Tibial nerve (tissue), 4 donors: ENCODE data around the gene TMEM120A. TPM values are rescaled to one million over a fixed set of nuclear protein-coding genes. Genes with fewer than 3 reads are reported as not detected.

Experiments
- DNase-seq, 2 donors: peaks; one replicate each; pipeline ENCODE4 v3.0.0-alpha.2; 2019; ENCODE audit warnings: low spot score in 2 of 2
- H3K27ac ChIP-seq, 4 donors: fragments of 200-600 bp; sonication (generic) in 3 of 4; one replicate each; pipeline ENCODE4 v1.5.1; 2017 to 2019; ENCODE audit warnings: mild to moderate bottlenecking in 1 of 4
- H3K27me3 ChIP-seq, 2 donors: fragments of 200-600 bp; sonication (generic) in 1 of 2; one replicate each; pipeline versions ENCODE4 v1.5.1 to v1.6.0; 2017 to 2019
- H3K36me3 ChIP-seq, 3 donors: fragments of 200-600 bp; sonication (generic); one replicate each; pipeline ENCODE4 v1.5.1; 2018 to 2019
- H3K4me1 ChIP-seq, 4 donors: fragments of 200-600 bp; sonication (generic) in 3 of 4; one replicate each; pipeline ENCODE4 v1.5.1; 2017 to 2019
- H3K4me3 ChIP-seq, 4 donors: fragments of 200-600 bp; sonication (generic) in 3 of 4; one replicate each; pipeline ENCODE4 v1.5.1; 2017 to 2019; ENCODE audit warnings: mild to moderate bottlenecking in 1 of 4, moderate library complexity in 1 of 4
- H3K9me3 ChIP-seq, 4 donors: fragments of 200-600 bp; sonication (generic) in 3 of 4; one replicate each; pipeline ENCODE4 v1.5.1; 2017 to 2019
- EP300 ChIP-seq, 2 donors: sonication (generic); formaldehyde crosslinking; IDR thresholded peaks; one replicate each; pipeline ENCODE4 v1.6.1; 2017; ENCODE audit warnings: antibody characterized with exemption in 2 of 2, mild to moderate bottlenecking in 1 of 2
- POLR2A ChIP-seq, 2 donors: fragments of 450-650 bp; IDR thresholded peaks; one replicate each; pipeline ENCODE4 v1.6.1; 2017; ENCODE audit warnings: antibody characterized with exemption in 2 of 2, mild to moderate bottlenecking in 2 of 2, moderate library complexity in 2 of 2
- WGBS, 2 donors: methylation state at CpG; one replicate each; pipeline ENCODE4 v1.1.5; 2018; 5-methylcytosine and 5-hydroxymethylcytosine counted together
- total RNA-seq, 4 donors: library from RNA; depleted of rRNA; stranded (reverse); fragments of >200 nt; gene quantifications; one replicate each; pipeline ENCODE4 v1.1.0, GENCODE V29; 2016
- TF ChIP-seq, protein P1 (sequence below), 5 experiments: fragments of 200-600 bp in 3 of 5; fragments of 450-650 bp in 2 of 5; sonication (generic) in 3 of 5; IDR thresholded peaks; one replicate each; pipeline ENCODE4 v1.5.1; 2016 to 2019; ENCODE audit warnings: antibody characterized with exemption in 5 of 5, mild to moderate bottlenecking in 3 of 5, moderate library complexity in 2 of 5

TMEM120A gene
- total RNA-seq, 4 donors from 2014 or later: 38.7 to 108 (median 53.2) TPM

DNA sequence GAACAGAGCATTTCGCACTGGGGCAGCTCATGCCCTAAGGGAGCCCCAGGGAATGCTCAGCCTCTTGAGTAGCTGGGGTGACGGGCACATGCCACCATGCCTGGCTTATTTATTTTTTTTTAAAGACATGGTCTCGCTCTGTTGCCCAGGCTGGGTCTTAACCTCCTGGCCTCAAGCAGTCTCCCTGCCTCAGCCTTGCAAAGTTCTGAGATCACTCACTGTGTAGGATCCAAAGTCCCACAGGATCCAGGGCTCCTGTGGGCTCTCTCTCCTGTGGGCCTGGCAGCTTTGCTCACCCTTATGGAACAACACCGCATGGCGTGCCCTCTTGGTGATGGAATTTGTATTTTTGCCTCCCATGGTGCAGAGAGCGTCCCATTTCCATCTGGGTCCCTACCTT lies 34.0 kb downstream of the TMEM120A start:
- Histone ChIP-seq H3K9me3 (no peaks in the 10 kb centered on the region), H3K4me1 (peaks cover 3 to 33% (median 16%) of the 10 kb centered on the region in 4 donors), H3K4me3 (no peak overlapping the region), H3K27ac (no peak overlapping the region), H3K36me3 (peaks cover 3 to 53% (median 5%) of the 10 kb centered on the region in 3 donors), H3K27me3 (no peaks in the 10 kb centered on the region)
- 99 to 100% methylated on average over 6 of the region's 6 CpGs for WGBS, 2 donors
- TF ChIP-seq POLR2A (IDR thresholded peaks at IDR 0.05) (no peak), EP300 (IDR thresholded peaks at IDR 0.05) (no peak)
- TF ChIP-seq, protein P1, sequence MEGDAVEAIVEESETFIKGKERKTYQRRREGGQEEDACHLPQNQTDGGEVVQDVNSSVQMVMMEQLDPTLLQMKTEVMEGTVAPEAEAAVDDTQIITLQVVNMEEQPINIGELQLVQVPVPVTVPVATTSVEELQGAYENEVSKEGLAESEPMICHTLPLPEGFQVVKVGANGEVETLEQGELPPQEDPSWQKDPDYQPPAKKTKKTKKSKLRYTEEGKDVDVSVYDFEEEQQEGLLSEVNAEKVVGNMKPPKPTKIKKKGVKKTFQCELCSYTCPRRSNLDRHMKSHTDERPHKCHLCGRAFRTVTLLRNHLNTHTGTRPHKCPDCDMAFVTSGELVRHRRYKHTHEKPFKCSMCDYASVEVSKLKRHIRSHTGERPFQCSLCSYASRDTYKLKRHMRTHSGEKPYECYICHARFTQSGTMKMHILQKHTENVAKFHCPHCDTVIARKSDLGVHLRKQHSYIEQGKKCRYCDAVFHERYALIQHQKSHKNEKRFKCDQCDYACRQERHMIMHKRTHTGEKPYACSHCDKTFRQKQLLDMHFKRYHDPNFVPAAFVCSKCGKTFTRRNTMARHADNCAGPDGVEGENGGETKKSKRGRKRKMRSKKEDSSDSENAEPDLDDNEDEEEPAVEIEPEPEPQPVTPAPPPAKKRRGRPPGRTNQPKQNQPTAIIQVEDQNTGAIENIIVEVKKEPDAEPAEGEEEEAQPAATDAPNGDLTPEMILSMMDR (IDR thresholded peaks at IDR 0.05): no peak
- no peak for DNase-seq

DNA sequence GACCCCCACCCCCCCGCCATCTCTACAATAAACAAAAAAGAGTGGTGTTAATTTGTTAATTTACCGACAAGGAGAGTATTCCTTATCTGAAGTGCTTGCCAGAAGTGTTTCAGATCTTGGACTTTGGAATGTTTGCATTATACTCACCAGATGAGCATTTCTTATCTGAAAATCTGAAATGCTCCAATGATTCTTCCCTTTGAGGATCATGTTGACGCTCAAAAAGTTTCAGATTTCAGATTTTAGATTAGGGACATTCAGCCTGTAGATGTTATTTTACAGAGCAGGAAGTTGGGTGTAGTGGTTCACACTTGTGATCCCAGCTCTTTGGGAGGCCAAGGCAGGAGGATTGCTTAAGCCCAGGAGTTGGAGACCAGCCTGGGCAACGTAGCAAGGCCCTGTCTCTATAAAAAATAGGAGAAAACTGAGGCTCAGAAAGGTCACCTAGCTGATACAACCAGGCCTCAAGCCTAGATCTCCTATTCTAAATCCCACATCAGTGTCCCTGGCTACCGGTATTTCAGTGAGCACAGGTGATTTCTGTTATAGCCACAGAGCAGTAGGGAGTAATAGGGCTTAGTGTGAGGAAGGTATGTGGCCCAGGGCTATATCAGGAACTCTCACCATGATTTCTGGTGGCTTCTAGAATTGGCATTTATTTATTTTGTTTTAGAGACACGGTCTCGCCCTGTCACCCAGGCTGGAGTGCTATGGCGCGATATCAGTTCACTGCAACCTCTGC lies 35.4 kb downstream of the TMEM120A start:
- Histone ChIP-seq H3K9me3 (no peaks in the 10 kb centered on the region), H3K27me3 (no peaks in the 10 kb centered on the region), H3K27ac (no peak overlapping the region), H3K4me3 (no peak overlapping the region), H3K36me3 (peaks cover 3 to 59% (median 6%) of the 10 kb centered on the region in 3 donors), H3K4me1 (peaks cover 3 to 27% (median 13%) of the 10 kb centered on the region in 4 donors)
- 92% methylated on average over 9 of the region's 9 CpGs for WGBS, 2 donors
- DNase-seq: no peak
- no peak for TF ChIP-seq EP300 (IDR thresholded peaks at IDR 0.05)
- no peak for TF ChIP-seq POLR2A (IDR thresholded peaks at IDR 0.05)
- TF ChIP-seq, protein P1 (IDR thresholded peaks at IDR 0.05): no peak

DNA sequence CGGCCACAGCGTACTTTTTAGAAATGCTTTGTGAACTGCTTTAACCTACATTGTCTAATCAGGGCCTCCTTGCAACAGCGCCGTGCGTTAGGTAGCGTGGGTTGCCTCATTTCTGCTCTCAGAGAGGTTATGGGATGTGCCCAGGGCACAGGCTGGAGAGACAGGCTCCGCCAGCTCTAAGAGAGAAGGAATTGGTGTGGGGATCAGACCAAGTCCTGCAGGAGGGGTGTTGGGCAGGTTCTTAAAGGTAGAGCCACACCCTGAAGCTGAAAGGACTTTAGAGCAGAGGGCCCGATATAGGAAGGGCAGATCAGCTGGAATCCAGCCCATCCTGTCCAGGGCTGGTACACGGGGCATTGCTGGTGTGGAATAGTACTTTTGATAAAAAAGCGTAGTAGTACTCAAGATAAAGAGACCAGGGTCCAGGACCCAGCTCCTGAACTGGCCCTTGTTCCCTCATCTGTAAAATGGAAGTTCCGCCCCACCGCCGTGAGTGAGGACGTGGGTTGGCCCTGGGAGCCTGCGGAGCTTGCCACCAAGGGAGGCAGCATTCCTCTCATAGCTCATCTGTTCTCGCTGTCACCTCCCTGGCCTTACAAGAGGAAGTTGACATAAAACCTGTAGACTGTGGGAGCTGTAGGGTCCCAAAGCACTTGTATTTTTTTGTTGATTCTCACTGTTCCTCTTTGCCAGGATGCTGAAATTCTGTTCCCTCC lies 37.2 kb downstream of the TMEM120A start:
- H3K4me1 ChIP-seq: peaks cover under 1 to 9% (median 3%) of the 10 kb centered on the region in 4 donors
- H3K27me3 ChIP-seq: no peaks in the 10 kb centered on the region
- WGBS, 2 donors: 83 to 88% methylated on average over 16 of the region's 16 CpGs
- no peak overlapping the region for H3K27ac ChIP-seq
- DNase-seq: no peak
- peaks cover 3 to 66% (median 6%) of the 10 kb centered on the region in 3 donors for H3K36me3 ChIP-seq
- no peak overlapping the region for H3K4me3 ChIP-seq
- TF ChIP-seq POLR2A (IDR thresholded peaks at IDR 0.05) (no peak), EP300 (IDR thresholded peaks at IDR 0.05) (no peak)
- TF ChIP-seq, protein P1 (IDR thresholded peaks at IDR 0.05): no peak
- H3K9me3 ChIP-seq: no peaks in the 10 kb centered on the region

DNA sequence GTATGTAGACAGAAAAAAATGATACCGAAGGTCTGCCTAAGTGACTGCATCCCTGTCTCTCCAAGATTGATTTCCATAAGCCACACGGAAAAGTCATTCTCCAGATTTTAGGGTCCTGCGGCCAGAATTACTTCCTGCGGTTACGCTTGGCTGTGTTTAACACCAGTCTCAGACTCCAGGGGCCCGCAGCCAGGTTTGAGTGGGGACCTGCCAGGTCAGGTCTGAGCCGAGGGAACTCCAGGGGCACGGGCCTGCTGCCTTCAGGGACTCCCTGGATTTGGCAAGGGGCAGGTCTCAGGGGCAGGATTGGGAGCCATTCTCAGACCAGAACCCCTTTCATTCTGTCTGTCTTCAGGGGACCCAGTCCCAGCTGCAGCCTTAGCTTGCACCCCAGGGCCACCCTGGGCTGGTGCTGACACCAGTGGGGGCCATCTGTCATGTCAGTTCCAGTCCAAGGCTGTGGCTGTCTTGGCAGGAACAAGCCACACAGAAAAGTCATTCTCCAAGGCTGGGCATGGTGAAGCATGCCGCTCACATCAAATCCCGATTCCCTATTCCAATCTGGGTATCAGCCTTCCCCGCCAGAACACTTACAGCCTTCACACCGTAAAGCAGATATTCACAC lies 39.0 kb downstream of the TMEM120A start:
- 85 to 89% methylated on average over 12 of the region's 12 CpGs for WGBS, 2 donors
- no peak for DNase-seq
- Histone ChIP-seq H3K4me3 (no peak overlapping the region), H3K9me3 (no peaks in the 10 kb centered on the region), H3K27ac (no peak overlapping the region), H3K36me3 (peaks cover 3 to 62% (median 6%) of the 10 kb centered on the region in 3 donors), H3K27me3 (no peaks in the 10 kb centered on the region), H3K4me1 (peaks cover 0 to 7% (median 2%) of the 10 kb centered on the region in 4 donors)
- no peak for TF ChIP-seq POLR2A (IDR thresholded peaks at IDR 0.05)
- TF ChIP-seq, protein P1 (IDR thresholded peaks at IDR 0.05): no peak
- TF ChIP-seq EP300 (IDR thresholded peaks at IDR 0.05): no peak
